Neutrophil (primary cell): ENCODE results near the gene EN1.

Experiments used
- H3K27ac ChIP-seq: fragments of 200-600 bp; sonication (generic); 2 replicates; pipeline ENCODE4 v1.5.1; 2016; ENCODE audit warnings: mild to moderate bottlenecking, moderate library complexity
- H3K27me3 ChIP-seq: fragments of 200-600 bp; sonication (generic); 2 replicates; pipeline ENCODE4 v1.6.0; 2016; ENCODE audit warnings: mild to moderate bottlenecking
- H3K36me3 ChIP-seq: fragments of 200-600 bp; sonication (generic); 2 replicates; pipeline ENCODE4 v1.5.1; 2017
- H3K4me1 ChIP-seq, 2 experiments: fragments of 200-600 bp in 1 of 2; sonication (generic) in 1 of 2; 1 replicate in 1 of 2; 2 replicates in 1 of 2; pipeline versions ENCODE4 v1.5.1 to v1.6.1; 2013 to 2016; ENCODE audit warnings: low read depth in 1 of 2, low read length in 1 of 2, mild to moderate bottlenecking in 1 of 2, moderate library complexity in 1 of 2; ENCODE audit not compliant: control insufficient read depth in 1 of 2, insufficient read depth in 1 of 2
- H3K4me3 ChIP-seq, 2 experiments: fragments of 200-600 bp in 1 of 2; sonication (generic) in 1 of 2; 1 replicate in 1 of 2; 2 replicates in 1 of 2; pipeline ENCODE4 v1.5.1; 2013 to 2016; ENCODE audit warnings: low read depth in 1 of 2, low read length in 1 of 2, mild to moderate bottlenecking in 1 of 2, moderate library complexity in 1 of 2
- H3K9me3 ChIP-seq: fragments of 200-600 bp; sonication (generic); 2 replicates; pipeline ENCODE4 v1.5.1; 2016
- TF ChIP-seq, protein P1 (sequence below): fragments of 200-600 bp; sonication (generic); IDR thresholded peaks from 2 replicates; pipeline ENCODE4 v1.5.1; 2016; ENCODE audit warnings: antibody characterized with exemption

EN1 gene

DNA sequence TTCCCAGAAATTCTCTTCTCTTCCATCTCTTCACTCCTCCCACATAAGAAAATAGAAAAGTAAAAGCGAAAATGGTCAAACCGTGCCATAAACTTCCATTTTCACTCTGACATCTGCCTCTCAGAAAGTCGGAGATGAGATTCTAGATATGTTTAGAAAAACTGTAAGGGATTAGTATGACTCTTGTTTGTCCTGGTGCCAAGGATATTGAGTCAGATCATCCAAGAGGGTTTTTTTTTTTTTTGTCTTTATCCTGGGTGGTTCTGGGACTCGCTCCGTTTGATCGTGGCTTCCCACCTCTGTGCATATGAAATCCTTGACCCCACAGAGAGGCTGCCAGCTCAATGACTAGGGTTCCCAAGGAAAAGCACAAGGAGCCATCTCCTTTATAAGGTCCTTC is 17.3 kb downstream of the EN1 start:
- Histone ChIP-seq H3K27ac (no peak overlapping the region), H3K4me1 (no peaks in the 10 kb centered on the region), H3K9me3 (no peaks in the 10 kb centered on the region), H3K4me3 (no peak overlapping the region), H3K36me3 (no peaks in the 10 kb centered on the region), H3K27me3 (peaks cover 100% of the 10 kb centered on the region)
- TF ChIP-seq, protein P1, sequence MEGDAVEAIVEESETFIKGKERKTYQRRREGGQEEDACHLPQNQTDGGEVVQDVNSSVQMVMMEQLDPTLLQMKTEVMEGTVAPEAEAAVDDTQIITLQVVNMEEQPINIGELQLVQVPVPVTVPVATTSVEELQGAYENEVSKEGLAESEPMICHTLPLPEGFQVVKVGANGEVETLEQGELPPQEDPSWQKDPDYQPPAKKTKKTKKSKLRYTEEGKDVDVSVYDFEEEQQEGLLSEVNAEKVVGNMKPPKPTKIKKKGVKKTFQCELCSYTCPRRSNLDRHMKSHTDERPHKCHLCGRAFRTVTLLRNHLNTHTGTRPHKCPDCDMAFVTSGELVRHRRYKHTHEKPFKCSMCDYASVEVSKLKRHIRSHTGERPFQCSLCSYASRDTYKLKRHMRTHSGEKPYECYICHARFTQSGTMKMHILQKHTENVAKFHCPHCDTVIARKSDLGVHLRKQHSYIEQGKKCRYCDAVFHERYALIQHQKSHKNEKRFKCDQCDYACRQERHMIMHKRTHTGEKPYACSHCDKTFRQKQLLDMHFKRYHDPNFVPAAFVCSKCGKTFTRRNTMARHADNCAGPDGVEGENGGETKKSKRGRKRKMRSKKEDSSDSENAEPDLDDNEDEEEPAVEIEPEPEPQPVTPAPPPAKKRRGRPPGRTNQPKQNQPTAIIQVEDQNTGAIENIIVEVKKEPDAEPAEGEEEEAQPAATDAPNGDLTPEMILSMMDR: no peak

DNA sequence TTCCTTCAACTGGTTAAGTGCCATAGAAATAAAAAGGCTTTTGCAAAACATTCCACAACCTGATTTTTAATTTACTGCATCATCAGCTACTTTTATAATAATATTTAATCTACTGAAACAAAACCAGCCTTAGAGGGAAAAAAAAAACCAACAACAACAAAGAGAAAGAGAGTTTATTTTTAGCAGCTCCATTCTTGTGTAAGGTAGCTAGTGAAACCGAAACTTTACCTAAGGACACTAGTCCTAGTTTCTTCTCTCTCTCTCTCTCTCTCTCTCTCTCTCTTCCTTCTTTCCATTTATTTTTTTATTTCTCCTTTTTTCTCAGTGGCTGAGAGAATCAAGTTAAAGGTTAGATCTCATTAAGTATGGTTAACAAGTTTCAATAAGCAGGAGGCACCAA is 21.4 kb downstream of the EN1 start:
- Histone ChIP-seq H3K36me3 (no peaks in the 10 kb centered on the region), H3K27ac (no peak overlapping the region), H3K27me3 (peaks cover 100% of the 10 kb centered on the region), H3K4me1 (no peaks in the 10 kb centered on the region), H3K4me3 (no peak overlapping the region), H3K9me3 (no peaks in the 10 kb centered on the region)
- TF ChIP-seq, protein P1: no peak

GRCh38 chr2:118823633-118824032 is 23.8 kb downstream of the EN1 start:
- H3K4me1 ChIP-seq: no peaks in the 10 kb centered on the region
- H3K9me3 ChIP-seq: no peaks in the 10 kb centered on the region
- TF ChIP-seq, protein P1: no peak
- H3K27ac ChIP-seq: no peak overlapping the region
- H3K36me3 ChIP-seq: no peaks in the 10 kb centered on the region
- H3K4me3 ChIP-seq: no peak overlapping the region
- H3K27me3 ChIP-seq: peaks cover 97% of the 10 kb centered on the region

- TF ChIP-seq, protein P1: no peak
- Histone ChIP-seq H3K4me1 (no peaks in the 10 kb centered on the region), H3K9me3 (no peaks in the 10 kb centered on the region), H3K27ac (no peak overlapping the region), H3K36me3 (no peaks in the 10 kb centered on the region), H3K4me3 (no peak overlapping the region), H3K27me3 (peaks cover 97% of the 10 kb centered on the region)
These were observed 24.9 kb downstream of the EN1 start for GRCh38 chr2:118822572-118822971.

- no peak overlapping the region for H3K4me3 ChIP-seq
- TF ChIP-seq, protein P1: no peak
- no peaks in the 10 kb centered on the region for H3K36me3 ChIP-seq
- H3K9me3 ChIP-seq: no peaks in the 10 kb centered on the region
- H3K27me3 ChIP-seq: peaks cover 96% of the 10 kb centered on the region
- no peak overlapping the region for H3K27ac ChIP-seq
- no peaks in the 10 kb centered on the region for H3K4me1 ChIP-seq
These were observed 25.4 kb downstream of the EN1 start for GRCh38 chr2:118822015-118822414.

DNA sequence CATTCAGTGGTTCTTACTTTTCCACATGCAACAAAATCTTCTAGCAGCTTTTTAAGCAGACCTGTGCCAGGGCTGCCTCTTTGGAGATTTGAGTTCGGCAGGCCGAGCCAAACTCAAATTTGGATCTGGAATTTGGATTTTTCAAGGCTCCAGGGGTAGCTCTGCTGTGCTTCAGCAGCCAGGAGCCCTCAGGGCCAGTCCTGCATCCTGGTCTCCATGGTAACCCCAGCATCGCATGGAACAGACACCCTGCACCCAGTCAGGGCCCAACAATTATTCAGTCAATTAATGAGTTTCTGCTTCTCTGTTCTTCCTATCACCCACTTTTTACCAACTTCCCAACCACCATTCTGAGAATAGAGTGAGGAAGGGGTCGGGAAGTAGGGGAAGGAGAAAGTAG is 30.0 kb downstream of the EN1 start:
- no peaks in the 10 kb centered on the region for H3K4me1 ChIP-seq
- no peak overlapping the region for H3K27ac ChIP-seq
- no peaks in the 10 kb centered on the region for H3K36me3 ChIP-seq
- H3K27me3 ChIP-seq: peaks cover 94% of the 10 kb centered on the region
- TF ChIP-seq, protein P1: no peak
- no peak overlapping the region for H3K4me3 ChIP-seq
- no peaks in the 10 kb centered on the region for H3K9me3 ChIP-seq
